NCI-H1930 (cell line): Measurements from ENCODE around the gene NME3.

Source experiments
- DNase-seq, 2 experiments: peaks; one replicate each; lab custom pipeline; 2025; lab: John Stamatoyannopoulos, UW

Gene NME3

GRCh38 chr16:1793578-1794220, 22.4 kb upstream of the NME3 start, which contains the start of gene IGFALS:
TSS of gene IGFALS (minus strand) at chr16:1793705. CDS start at chr16:1793652, 53 bp downstream.
- no peak for DNase-seq

GRCh38 chr16:1792836-1793577, 21.7 kb upstream of the NME3 start:
- no peak for DNase-seq

- DNase-seq: no peak
Measured at GRCh38 chr16:1791943-1792812, 20.8 kb upstream of the NME3 start.

GRCh38 chr16:1791256-1791942, 20.1 kb upstream of the NME3 start:
- DNase-seq: no peak

GRCh38 chr16:1790611-1791255, 19.4 kb upstream of the NME3 start:
- DNase-seq: no peak

GRCh38 chr16:1790261-1790610, 18.9 kb upstream of the NME3 start:
- DNase-seq: no peak

GRCh38 chr16:1789643-1790045, 18.3 kb upstream of the NME3 start:
- no peak for DNase-seq

- DNase-seq: no peak
Measured at GRCh38 chr16:1788708-1789100, 17.4 kb upstream of the NME3 start.

- no peak for DNase-seq
Measured at GRCh38 chr16:1788095-1788707, 16.9 kb upstream of the NME3 start.

- no peak for DNase-seq
Measured at GRCh38 chr16:1787322-1788094, 16.2 kb upstream of the NME3 start.

GRCh38 chr16:1787056-1787321, 15.6 kb upstream of the NME3 start:
- no peak for DNase-seq

- no peak for DNase-seq
Measured at GRCh38 chr16:1786242-1787055, 15.1 kb upstream of the NME3 start.

GRCh38 chr16:1785846-1786170, 14.5 kb upstream of the NME3 start:
- DNase-seq: no peak

- DNase-seq: no peak
Measured at GRCh38 chr16:1784977-1785845, 13.9 kb upstream of the NME3 start.

- DNase-seq: peak; percentile 100
Measured at GRCh38 chr16:1782408-1783264, 11.3 kb upstream of the NME3 start, which contains the start of the genes NUBP2 and SPSB3. TSS of gene NUBP2 (plus strand) at chr16:1782960. CDS start at chr16:1783021, 61 bp downstream. TSS of gene SPSB3 (minus strand) at chr16:1782571. CDS start at chr16:1781483, 1,088 bp downstream.

GRCh38 chr16:1781758-1782407, 10.5 kb upstream of the NME3 start:
- no peak for DNase-seq

- no peak for DNase-seq
Measured at GRCh38 chr16:1781254-1781653, 9.9 kb upstream of the NME3 start.
